ENCODE results near the gene ZNF679.

GRCh38 chr7:64206903-64207302, 21.4 kb upstream of the ZNF679 start, which contains the start of gene ZNF735:
- no peak for TF ChIP-seq CTCF (IDR thresholded peaks at IDR 0.05)
- TF ChIP-seq POLR2AphosphoS5 (IDR thresholded peaks at IDR 0.05): no peak
- TF ChIP-seq POLR2A (IDR thresholded peaks at IDR 0.05): no peak
